GM18909 (cell line): ENCODE results near the gene TRPM3.
"Not testable (repeated sequence)": the region's sequence is repeated elsewhere in the genome, so short reads cannot be mapped to it uniquely, and the experiment has no call there.

ENCODE experiments used
- ATAC-seq: cut with Tn5 transposase; IDR thresholded peaks from one replicate; pipeline ENCODE4 v1.9.1; 2021; ENCODE audit warnings: mild to moderate bottlenecking; ENCODE audit not compliant: unreplicated experiment, poor library complexity

Gene TRPM3

DNA sequence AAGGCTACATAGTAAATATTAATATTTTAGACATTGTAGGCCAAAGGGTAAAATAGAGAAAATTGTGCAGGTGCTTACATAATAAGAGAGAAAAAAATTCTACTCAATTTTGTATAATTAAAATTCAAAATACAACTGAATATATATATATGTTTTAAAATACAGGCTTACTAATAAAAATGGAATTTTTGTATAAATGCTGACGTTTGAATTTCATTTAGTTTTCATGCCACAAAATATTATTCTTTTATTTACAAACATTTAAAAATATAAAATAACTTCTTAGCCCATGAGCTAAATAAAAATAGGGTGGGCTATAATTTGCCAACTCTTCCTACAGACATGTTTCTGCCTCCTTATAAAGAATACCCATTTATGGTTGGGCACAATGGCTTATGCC, 328.6 kb downstream of the TRPM3 start:
- ATAC-seq: no peak

DNA sequence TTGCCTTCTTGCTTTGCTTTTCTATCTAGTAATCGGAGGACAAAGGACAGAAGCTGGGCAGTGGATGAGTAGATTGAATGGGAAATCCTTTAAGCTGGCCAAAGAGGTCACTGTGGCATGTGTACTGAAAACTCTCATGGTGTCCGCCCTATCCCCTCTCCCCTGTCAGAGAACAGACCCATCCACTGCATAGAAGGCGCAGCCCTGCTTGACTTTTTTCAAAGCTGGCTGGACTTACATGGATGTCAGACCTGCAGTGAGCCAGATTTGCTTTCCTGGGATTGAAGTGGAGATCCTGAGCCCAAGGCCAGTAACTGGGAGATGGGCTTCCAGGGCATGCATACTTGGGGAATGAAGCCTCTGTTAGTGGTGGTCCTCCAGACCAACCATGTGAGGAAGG, 329.5 kb downstream of the TRPM3 start:
- no peak for ATAC-seq

DNA sequence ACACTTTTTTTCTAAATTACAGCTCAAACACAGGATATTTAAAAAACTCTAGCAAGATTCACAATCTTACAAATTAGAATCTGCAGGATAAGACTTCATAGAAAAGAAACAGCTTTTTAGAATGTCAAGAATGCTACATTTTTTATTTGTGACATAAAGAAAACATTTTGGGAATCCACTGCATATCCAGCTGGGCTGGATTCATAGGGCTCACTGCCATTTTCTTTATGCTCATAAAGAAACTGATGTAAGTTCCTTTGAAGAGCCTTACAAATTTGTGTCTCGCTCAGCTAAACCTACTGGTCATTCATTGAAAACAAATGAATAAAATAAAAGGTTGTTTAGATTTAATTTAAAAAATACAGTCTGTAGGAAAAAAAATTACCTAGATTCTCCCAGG, 332.3 kb downstream of the TRPM3 start:
- no peak for ATAC-seq

DNA sequence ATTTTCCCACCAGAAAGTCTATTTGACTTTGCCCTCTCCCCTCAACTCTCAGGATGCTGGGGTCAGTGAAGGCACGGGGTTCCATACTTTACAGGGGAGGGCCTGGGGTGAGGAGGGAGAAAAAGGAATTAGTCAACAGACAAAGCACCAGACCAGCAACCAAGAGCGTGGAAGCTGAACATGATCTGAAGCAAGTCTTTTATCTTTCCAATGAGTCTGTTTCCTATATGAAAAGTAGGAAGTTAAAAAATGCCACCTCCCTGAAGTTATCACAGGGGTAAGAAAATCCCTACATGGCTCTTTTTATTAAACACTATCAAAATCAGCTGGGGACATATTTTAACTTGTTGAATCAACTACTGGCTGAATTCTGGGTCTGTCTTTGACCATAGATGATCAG, 337.0 kb downstream of the TRPM3 start:
- ATAC-seq: no peak

DNA sequence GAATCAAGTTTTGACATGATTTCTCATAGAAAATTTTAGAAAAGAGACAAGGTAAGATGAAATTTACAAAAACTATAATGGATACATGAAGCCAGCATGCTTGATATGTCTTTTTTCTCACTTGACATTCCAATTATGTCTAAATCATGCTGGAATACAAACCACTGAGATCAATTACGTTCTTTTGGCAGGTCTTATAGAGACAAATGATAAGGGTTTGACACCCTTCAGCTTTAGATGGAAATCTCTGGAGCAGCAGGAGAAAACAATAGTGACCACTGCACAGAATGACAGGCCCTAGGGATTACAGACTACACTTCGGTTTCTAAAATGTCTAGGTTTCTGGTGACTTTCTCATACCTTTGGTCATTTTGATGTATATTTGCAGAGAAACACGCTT, 342.9 kb downstream of the TRPM3 start:
- ATAC-seq: no peak

DNA sequence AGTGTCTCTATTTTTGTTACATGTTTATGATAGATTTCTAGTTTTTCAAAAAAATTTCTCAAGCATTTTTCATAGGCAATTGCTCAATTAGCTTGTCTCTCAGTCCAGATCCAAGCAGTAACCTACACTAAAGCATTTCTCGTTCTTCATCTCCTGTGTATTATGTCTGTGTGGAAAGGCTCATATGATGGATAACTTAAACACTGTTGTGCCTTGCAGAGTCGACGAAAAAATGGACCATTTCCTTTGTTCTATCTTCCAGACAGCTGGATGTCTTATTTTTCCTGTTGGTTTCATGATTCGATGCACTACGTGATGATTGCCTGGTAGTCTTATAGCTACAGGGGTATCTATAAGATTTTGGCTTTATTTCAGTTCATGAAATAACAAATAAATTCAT, 347.8 kb downstream of the TRPM3 start:
- no peak for ATAC-seq

DNA sequence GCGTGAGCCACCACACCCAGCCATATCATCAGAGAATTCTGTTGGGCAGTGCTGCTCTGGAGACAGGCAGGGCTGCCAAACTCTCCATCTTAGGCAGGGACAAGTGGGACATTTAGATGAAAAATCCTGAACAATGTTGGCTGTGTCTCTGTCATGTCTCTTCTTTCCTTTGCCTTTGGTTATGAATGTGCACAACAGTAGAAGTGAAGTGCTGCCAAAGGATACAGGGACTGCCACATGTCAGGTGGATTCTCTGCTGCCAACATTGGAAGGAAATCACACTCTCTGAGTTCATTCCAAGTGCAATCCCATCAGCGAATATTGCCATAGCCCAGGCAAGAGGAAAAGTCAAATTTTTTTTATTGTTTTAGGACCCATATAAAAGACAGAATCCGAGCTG, 348.8 kb downstream of the TRPM3 start:
- ATAC-seq: no peak

DNA sequence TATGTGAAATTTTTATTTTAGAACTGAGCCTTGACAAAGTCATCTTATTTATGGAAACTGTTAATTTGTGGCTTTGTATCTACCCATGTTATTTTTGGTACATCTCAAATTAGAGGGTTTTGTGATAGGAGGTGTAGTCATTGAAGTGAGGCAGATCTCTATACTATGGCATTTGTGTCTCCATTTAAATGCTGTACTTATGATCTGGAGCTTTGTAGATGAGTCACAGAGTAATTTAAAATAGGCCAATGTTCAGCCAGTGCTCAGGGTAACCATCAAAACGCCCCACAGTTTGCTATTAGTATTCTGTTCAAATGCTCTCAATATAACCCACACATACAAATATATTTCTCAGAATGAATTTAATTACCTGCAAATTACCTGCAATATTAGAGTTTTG, 355.5 kb downstream of the TRPM3 start:
- ATAC-seq: no peak

DNA sequence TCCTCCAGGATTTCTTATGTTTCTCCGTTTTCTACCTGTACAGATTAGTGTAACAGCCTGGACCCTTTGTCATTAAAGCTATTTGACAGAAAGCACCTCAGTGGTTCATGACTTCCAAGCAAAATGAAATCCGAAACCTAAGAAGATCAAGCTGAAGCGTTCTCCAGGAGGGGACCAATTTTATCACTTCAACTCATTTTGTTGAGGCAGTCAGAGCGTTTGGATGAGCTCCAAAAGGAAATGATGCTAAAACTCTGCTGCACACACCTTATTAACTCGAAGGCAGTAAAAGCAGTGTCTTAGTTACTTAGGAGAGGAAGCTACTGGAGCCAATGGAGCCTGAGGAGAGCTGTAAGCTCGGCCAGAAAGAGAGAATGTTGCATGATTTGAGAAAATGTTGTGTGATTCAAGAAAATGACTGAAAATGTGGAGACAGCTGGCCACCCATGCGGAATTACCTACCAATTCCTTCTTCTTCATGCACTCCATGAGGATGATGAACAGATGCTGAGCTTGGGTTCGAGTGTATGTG, 360.2 kb downstream of the TRPM3 start:
- ATAC-seq: no peak

DNA sequence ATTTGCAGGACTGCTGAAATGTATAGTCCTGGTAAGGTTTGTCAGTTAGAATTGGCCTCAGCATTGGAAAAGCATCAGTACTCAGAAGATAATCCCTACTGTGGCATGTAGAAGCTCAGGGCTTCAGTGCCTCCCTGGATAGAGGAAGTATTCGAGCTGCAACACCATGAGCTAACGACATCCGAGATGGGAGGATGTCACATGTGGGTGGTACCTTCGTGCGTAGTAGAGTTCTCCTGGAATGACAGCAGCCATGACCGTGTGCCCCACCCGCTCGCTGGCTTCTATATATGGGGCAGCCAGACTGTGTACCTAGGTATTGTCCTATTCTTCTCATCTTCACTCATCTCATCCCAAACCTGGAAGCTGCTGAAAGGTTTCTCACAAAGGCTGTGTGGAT, 361.2 kb downstream of the TRPM3 start:
- ATAC-seq: no peak

DNA sequence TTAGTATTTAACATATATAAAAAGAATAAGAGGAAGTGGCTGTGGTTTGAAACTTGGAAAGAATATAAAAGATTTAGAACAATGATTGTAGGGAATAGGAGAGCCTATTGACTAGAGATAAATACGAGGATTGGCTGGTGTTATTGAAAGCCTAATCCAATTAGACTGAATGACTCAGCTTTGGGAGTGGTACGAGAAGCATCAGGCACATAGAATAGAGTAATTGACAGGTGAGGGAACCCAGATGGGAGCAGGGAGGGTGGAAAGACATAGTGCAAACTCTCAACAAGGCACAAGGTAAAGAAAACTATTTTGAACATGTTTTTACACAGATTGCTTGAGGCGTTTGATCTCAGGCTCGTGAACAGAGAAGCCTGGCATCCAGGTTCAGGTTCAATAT, 368.1 kb downstream of the TRPM3 start:
- ATAC-seq: no peak

DNA sequence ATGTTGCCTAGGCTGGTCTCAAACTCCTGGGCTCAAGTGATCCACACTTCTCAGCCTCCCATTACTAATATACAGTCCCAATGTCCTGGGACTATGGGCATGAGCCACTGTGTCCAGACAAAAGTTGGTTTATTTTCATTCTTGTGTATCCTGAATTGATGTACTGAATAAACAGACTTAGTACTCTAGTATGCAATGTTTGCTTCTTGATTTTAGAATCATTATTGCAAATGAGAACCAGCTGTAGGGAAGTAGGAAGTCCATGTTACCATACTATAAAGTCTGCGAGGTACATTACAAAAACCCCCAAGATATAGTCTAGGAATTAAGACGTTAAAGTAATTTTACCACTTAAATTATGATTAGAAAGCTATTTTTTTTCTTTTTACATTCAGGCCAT, 372.4 kb downstream of the TRPM3 start:
- ATAC-seq: no peak

DNA sequence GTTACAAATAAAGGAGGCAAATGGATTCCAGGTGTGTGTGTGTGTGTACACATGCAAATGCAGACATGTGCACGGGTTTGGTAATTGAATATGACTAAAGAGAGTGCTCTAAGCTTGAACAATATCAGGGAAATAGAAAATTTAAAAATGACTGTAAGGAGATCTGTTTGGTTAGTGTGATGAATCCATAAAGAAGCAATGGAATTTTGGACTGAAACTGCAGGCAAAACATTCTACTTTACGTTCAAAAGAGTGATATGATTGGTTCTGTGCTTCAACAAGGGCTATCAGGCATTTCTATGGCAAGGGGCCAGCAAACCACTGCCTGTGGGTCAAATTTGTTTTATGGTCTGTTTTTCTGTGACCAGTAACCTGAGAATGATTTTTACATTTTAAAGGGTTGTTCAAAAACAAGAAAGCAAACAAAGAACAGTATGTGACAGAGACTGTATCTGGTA, 374.1 kb downstream of the TRPM3 start:
- no peak for ATAC-seq

DNA sequence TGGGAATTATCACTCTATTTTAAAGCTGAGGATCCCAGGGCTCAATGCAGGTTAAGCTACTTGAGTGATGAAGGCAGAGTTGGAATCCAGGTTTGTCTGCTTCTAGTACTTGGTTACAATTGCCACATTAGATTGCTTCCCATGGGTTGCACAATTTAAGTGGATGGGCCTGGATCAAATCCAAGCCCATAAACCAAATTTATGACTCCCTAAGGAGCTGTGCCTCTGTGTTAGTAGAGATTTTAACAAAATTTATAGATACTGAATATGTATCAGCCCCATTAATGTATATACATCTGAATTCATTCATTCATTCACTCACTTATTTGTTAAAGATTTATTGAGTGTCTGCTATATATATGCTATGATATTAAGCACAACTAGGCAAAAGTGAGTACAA, 374.7 kb downstream of the TRPM3 start:
- ATAC-seq: no peak

DNA sequence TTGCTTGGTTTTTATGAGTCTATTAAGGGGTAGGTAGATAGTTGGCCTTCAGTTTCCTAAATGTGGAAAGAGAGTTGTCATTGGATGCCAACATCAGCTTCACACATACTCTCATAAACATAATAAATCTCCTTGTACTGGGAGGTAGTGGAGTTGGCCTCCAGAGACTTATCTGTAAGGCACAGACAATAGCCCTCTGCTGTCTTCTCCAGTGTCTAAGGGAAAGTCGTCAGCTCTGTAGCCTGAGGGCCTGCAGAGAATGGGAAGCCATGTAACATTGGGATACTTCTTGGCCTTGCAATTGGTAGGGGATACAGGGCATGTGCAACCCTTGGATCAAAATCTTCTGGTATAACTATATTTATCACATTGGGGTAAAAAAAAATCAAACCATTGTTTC, 375.1 kb downstream of the TRPM3 start:
- ATAC-seq: no peak

DNA sequence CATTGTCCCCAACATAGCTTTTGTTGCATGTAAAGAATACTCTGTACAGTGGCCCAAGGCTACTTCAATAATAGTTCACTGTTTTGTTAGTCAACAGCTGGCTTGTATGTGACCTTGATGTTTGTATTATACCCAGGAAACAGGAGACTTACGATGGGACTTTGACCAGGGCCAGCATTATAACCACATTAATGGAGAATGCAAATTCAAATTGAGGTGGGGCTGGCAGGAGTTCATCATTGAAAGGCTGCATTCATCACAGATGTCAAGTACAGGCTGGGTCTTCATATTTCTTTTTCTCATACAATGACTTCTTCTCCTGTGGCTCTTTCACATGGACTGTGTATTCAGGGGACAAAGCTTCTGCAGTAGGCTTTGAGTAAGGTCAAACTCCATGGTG, 396.6 kb downstream of the TRPM3 start:
- not testable (repeated sequence) for ATAC-seq

DNA sequence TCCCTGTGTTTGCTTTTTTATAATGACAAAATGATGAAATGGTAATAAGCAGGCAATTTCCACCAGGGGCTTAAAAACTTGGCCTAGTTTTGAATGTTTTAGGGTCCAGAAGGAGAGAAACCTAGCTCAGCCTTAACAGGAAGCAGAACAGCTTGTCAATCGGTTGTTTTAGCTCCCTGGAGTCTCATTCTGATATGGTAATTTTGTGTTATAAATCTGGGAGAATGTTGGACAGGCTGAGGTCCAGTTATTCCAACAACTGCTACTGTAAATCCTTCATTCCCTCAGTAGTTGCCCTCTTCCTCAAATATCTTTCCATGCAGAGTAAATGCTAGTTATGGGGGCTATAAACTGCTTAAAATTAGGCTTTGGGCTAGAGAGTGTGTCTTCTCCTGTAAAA, 397.4 kb downstream of the TRPM3 start:
- ATAC-seq: not testable (repeated sequence)

DNA sequence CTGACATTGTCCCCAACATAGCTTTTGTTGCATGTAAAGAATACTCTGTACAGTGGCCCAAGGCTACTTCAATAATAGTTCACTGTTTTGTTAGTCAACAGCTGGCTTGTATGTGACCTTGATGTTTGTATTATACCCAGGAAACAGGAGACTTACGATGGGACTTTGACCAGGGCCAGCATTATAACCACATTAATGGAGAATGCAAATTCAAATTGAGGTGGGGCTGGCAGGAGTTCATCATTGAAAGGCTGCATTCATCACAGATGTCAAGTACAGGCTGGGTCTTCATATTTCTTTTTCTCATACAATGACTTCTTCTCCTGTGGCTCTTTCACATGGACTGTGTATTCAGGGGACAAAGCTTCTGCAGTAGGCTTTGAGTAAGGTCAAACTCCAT, 414.6 kb downstream of the TRPM3 start:
- not testable (repeated sequence) for ATAC-seq

DNA sequence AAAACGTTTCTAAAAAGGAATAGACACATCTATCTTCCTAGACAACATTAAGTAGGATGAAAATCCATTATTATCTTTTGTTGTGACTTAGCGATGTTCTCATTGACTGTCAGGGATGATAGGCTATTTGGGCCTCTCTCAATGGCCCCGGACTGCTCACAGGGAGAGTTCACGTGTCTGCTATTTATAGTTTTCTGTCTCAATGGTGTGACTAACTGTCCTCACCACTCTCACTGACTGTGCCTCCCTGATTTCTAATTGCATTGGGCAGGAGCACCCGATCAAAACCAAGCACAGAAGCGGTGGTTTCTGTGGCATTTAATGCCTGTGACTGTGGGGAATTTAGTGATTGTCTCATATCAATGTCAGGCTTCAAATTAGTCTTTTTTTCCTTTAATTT, 420.3 kb downstream of the TRPM3 start:
- ATAC-seq: no peak

DNA sequence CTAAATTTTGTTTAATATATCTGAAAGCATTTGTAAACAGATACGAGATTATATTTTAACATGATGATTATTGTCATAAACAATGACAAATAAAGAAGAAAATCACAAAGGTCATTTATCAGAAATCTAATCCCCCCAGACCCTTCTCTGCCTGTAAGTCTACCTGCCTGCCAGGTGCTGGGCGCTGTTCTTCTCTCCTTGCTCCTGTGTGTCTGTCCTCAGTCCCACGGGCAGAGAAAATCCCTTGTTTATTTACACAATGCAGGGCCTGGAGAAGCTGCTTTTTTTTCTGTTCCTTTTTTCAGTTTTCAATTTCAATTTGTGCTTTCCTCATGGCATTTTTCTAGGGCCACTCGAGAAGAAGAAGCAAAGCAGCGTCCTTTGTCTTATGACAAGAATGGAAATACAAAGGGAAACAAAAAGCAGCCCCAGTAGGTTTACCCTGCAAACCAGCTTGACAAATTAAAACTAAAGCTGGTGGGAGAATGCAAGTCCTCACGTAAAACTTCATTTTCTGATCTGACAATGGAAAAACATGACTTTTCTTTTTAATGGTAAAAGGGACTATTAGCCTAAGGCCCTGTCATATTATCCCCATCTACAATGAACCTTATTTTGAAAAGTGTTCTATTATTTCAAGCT, 424.6 kb downstream of the TRPM3 start:
- ATAC-seq: no peak

DNA sequence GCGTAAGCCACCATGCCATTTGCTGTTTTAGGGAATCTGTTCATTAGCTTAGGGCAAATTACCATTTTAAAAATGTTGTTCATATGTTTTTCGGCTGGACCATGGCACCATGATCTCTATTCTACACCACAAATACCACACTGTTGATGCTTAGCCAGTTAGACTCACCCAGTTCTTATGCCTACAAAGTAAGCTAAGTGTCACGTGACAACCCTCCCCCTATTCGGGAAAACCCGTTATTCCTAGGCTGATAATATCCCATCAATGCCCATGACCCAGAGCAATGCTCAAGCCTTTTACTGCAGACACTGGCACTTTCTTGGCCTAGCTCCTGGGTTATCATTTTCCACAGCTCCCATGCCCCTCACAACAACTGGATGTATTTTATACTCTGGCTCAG, 426.7 kb downstream of the TRPM3 start:
- ATAC-seq: no peak

DNA sequence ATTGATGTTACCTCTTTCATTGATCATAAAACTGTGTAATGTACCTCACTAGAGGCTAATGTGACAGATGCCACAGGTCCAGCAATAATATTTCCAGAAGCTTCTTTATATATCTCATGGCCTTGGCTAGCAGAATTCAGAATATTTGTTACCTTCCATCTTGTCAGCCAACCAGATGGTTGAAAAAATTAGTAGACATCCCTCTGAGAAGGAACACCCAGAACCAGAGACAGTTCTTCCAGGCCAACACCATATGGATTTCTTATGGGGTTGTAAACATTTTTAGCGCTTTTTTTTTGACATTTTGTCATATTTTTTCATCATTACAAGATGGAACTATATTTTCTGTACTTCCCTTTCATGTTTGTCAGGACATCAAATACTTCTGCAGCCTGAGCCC, 428.2 kb downstream of the TRPM3 start:
- no peak for ATAC-seq

DNA sequence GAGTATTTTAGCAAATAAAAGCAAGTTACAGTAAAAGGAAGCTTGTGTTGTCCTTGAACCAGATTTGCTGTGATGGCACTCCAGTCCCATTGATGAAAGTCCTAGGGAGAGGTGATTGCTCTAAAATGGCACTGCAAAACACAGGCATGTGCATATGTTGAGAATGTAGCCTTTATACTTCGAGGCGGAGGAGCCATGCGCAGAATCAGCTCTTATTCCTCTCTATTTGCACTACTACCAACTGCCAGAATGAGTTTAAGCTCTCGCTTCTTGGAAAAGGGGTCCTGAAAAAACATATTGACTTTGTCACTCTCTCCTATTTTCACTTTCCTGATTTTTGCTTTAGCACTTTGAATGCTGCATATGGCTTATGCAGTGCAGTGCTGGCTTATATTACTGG, 429.0 kb downstream of the TRPM3 start:
- ATAC-seq: no peak
